Lung microvascular endothelial cell (primary cell): ENCODE results near the gene MUTYH. TPM values are rescaled to one million over a fixed set of nuclear protein-coding genes. Genes with fewer than 3 reads are reported as not detected.

Experiments used
- total RNA-seq: library from RNA; depleted of rRNA; stranded (reverse); fragments of >200 nt; gene quantifications from 2 replicates; pipeline ENCODE4 v1.2.1, GENCODE V29; 2014

The MUTYH gene
- total RNA-seq, 1 donor from 2014 or later, result 7.3 TPM

Other genes starting within 250 kb of the MUTYH start
- 4.8 and 10.1 TPM in 2 replicates for gene ZSWIM5, start 133.8 kb downstream of the MUTYH start, total RNA-seq
- 0.60 and 1.3 TPM in 2 replicates for gene HPDL, start 13.5 kb downstream of the MUTYH start, total RNA-seq
- 12.9 and 13.5 TPM in 2 replicates for gene TOE1, start 270 bp downstream of the MUTYH start, total RNA-seq
- gene TESK2, start 150.7 kb upstream of the MUTYH start, total RNA-seq, result 3.3 and 4.6 TPM in 2 replicates
- gene CCDC163, start 159.6 kb upstream of the MUTYH start, total RNA-seq, result 0.44 and 0.60 TPM in 2 replicates
- gene MMACHC, start 159.9 kb upstream of the MUTYH start, total RNA-seq, result 1.3 and 1.4 TPM in 2 replicates
- 759 and 904 TPM in 2 replicates for gene PRDX1, start 181.4 kb upstream of the MUTYH start, total RNA-seq
- gene AKR1A1, start 210.4 kb upstream of the MUTYH start, total RNA-seq, result 189 and 290 TPM in 2 replicates
- 55.6 and 67.8 TPM in 2 replicates for gene NASP, start 243.6 kb upstream of the MUTYH start, total RNA-seq